K562 (cell line): ENCODE measurements around the gene NRG3. TPM values are rescaled to one million over a fixed set of nuclear protein-coding genes. Genes with fewer than 3 reads are reported as not detected.

Experiments used
- ATAC-seq: fragments of 200-7000 bp; cut with Tn5 transposase; 3 replicates; pipeline ENCODE4 v1.9.1; 2020; ENCODE audit warnings: moderate library complexity
- BruUV-seq: library from RNA; stranded (reverse); fragments of 400-500 nt; replicated peaks from 2 replicates; lab custom pipeline; 2021; lab: Mats Ljungman, UMichigan
- CTCF ChIA-PET: fragments of 300-600 bp; formaldehyde crosslinking; extraction: SDS; loops from one replicate; lab custom pipeline; 2021; ENCODE audit warnings: low intra/inter-chr PET ratio; lab: Yijun Ruan, JAX
- POLR2A ChIA-PET: fragments of 300-600, 350-650 bp; sonication (Branson Sonifier 250); formaldehyde crosslinking; extraction: SDS; loops from one replicate; lab custom pipeline; 2021; ENCODE audit warnings: antibody characterized with exemption, inconsistent platforms; lab: Yijun Ruan, JAX
- DNase-seq, 4 experiments: peaks; one replicate each; pipeline versions ENCODE4 v3.0.0 to v3.0.0-alpha.2; 2011 to 2018; ENCODE audit warnings: low spot score in 3 of 4, mixed read lengths in 3 of 4; ENCODE audit errors: extremely low read depth in 1 of 4
- FAIRE-seq: peaks from 2 replicates; lab custom pipeline; 2011; peaks lifted over from hg19 to GRCh38; lab: Jason Lieb, UNC
- H2AFZ ChIP-seq: 2 replicates; pipeline ENCODE4 v1.6.0; 2011; ENCODE audit warnings: low read depth, low read length, control low read depth, inconsistent platforms
- H3K27ac ChIP-seq: fragments of 200-600 bp; 3 replicates; pipeline ENCODE4 v1.8.0; 2011; ENCODE audit warnings: low read depth, mild to moderate bottlenecking, control low read depth, inconsistent platforms, low read length, moderate library complexity, mixed read lengths; ENCODE audit errors: extremely low read depth
- H3K27me3 ChIP-seq, 2 experiments: fragments of 300-600 bp in 1 of 2; 2 replicates in 1 of 2; 3 replicates in 1 of 2; pipeline versions ENCODE4 v1.6.0 to v1.8.0; 2011; ENCODE audit warnings: inconsistent platforms in 2 of 2, low read length in 2 of 2, mild to moderate bottlenecking in 1 of 2, mixed read lengths in 1 of 2, moderate library complexity in 1 of 2; ENCODE audit not compliant: control insufficient read depth in 2 of 2, insufficient read depth in 2 of 2
- H3K36me3 ChIP-seq: fragments of 300-600 bp; 3 replicates; pipeline ENCODE4 v1.8.0; 2011; ENCODE audit warnings: mild to moderate bottlenecking, low read length, inconsistent platforms; ENCODE audit not compliant: control insufficient read depth, insufficient read depth
- H3K4me1 ChIP-seq, 2 experiments: fragments of 200-600 bp in 1 of 2; replicated peaks in 1 of 2; 2 replicates in 1 of 2; 3 replicates in 1 of 2; pipeline versions ENCODE4 v1.5.1 to v1.8.0; 2011; ENCODE audit warnings: inconsistent platforms in 2 of 2, low read length in 2 of 2, mild to moderate bottlenecking in 1 of 2, mixed read lengths in 1 of 2, moderate library complexity in 1 of 2; ENCODE audit not compliant: control insufficient read depth in 2 of 2, insufficient read depth in 2 of 2
- H3K4me2 ChIP-seq: 2 replicates; pipeline ENCODE4 v1.6.1; 2011; ENCODE audit warnings: low read length, control low read depth, inconsistent platforms, mixed read lengths; ENCODE audit not compliant: insufficient read depth
- H3K4me3 ChIP-seq: fragments of 200-600 bp; sonication (generic), shearing (Covaris generic); 2 replicates; pipeline ENCODE4 v1.5.1; 2016; ENCODE audit warnings: control low read depth, inconsistent platforms
- H3K79me2 ChIP-seq: fragments of 200-600 bp; 3 replicates; pipeline ENCODE4 v1.8.0; 2011; ENCODE audit warnings: low read length, inconsistent platforms; ENCODE audit not compliant: control insufficient read depth, insufficient read depth
- H3K9ac ChIP-seq, 2 experiments: 2 replicates each; pipeline versions ENCODE4 v1.6.0 to v1.6.1; 2011; ENCODE audit warnings: low read depth in 2 of 2, low read length in 2 of 2, control low read depth in 1 of 2, inconsistent platforms in 1 of 2, mild to moderate bottlenecking in 1 of 2, mixed read lengths in 1 of 2; ENCODE audit not compliant: insufficient read depth in 1 of 2
- H3K9me1 ChIP-seq: one replicate; pipeline ENCODE4 v1.6.0; 2011; ENCODE audit warnings: inconsistent platforms, mild to moderate bottlenecking, low read length, moderate library complexity; ENCODE audit not compliant: control insufficient read depth, insufficient read depth
- H3K9me3 ChIP-seq: replicated peaks from 2 replicates; pipeline ENCODE4 v1.5.1; 2011; ENCODE audit warnings: low read depth, low read length, inconsistent platforms; ENCODE audit not compliant: control insufficient read depth, insufficient read depth
- H4K20me1 ChIP-seq: replicated peaks from 2 replicates; pipeline ENCODE4 v1.6.1; 2011; ENCODE audit warnings: low read length, inconsistent platforms, mixed read lengths; ENCODE audit not compliant: control insufficient read depth, insufficient read depth
- CBFB ChIP-seq: sonication (generic); formaldehyde crosslinking; IDR thresholded peaks from 2 replicates; pipeline ENCODE4 v1.4.0; 2020; ENCODE audit warnings: mild to moderate bottlenecking, missing genetic modification reagents
- CBX1 ChIP-seq: sonication (generic); IDR thresholded peaks from 2 replicates; pipeline ENCODE4 v1.6.1; 2016; ENCODE audit warnings: antibody characterized with exemption, low read depth, mild to moderate bottlenecking
- CXXC5 ChIP-seq: fragments of 250-450 bp; sonication (Bioruptor Pico); IDR thresholded peaks from 2 replicates; pipeline ENCODE4 v1.8.0; 2022; ENCODE audit warnings: inconsistent platforms, mild to moderate bottlenecking, moderate library complexity
- ETV1 ChIP-seq: fragments of 450-650 bp; conservative IDR thresholded peaks from 2 replicates; pipeline ENCODE4 v1.6.1; 2016; ENCODE audit warnings: missing genetic modification characterization, control low read depth, low read depth, missing compliant biosample characterization
- HNRNPK ChIP-seq: fragments of 200-400 bp; formaldehyde crosslinking; IDR thresholded peaks from one replicate; pipeline ENCODE4 v1.6.1; 2018; ENCODE audit warnings: mild to moderate bottlenecking, low read depth, low read length; ENCODE audit not compliant: poor library complexity, severe bottlenecking
- PHTF2 ChIP-seq: fragments of 250-450 bp; sonication (Bioruptor Pico); IDR thresholded peaks from 2 replicates; pipeline ENCODE4 v1.5.0; 2021; ENCODE audit warnings: mild to moderate bottlenecking
- SMAD4 ChIP-seq: fragments of 250-450 bp; sonication (Bioruptor Pico); conservative IDR thresholded peaks from 2 replicates; pipeline ENCODE4 v1.8.0; 2021; ENCODE audit warnings: inconsistent platforms, mild to moderate bottlenecking, moderate library complexity
- ZFPM2 ChIP-seq: fragments of 250-450 bp; sonication (Bioruptor Pico); IDR thresholded peaks from 2 replicates; pipeline ENCODE4 v1.5.1; 2022; ENCODE audit warnings: mild to moderate bottlenecking
- ZNF589 ChIP-seq: fragments of 200-800 bp; sonication (Bioruptor generic); IDR thresholded peaks from 2 replicates; pipeline ENCODE4 v1.6.1; 2016; ENCODE audit warnings: low read depth, missing genetic modification characterization, missing compliant biosample characterization
- ZNF639 ChIP-seq, 2 experiments: fragments of 200-800 bp in 1 of 2; sonication (Bioruptor generic) in 1 of 2; sonication (generic) in 1 of 2; formaldehyde crosslinking in 1 of 2; IDR thresholded peaks in 1 of 2; conservative IDR thresholded peaks in 1 of 2; 2 replicates each; pipeline versions ENCODE4 v1.5.0 to v1.6.1; 2016 to 2020; ENCODE audit warnings: missing compliant biosample characterization in 1 of 2, missing genetic modification characterization in 1 of 2, missing genetic modification reagents in 1 of 2
- ZNF668 ChIP-seq: fragments of 250-450 bp; sonication (Bioruptor Pico); IDR thresholded peaks from 2 replicates; pipeline ENCODE4 v1.8.0; 2022; ENCODE audit warnings: mild to moderate bottlenecking, inconsistent platforms
- WGBS: fragments of 100-300 bp; shearing (Covaris generic); methylation state at CpG from one replicate; pipeline ENCODE4 v1.1.6; 2016; ENCODE audit warnings: low coverage, mixed read lengths; ENCODE audit not compliant: insufficient coverage; ENCODE audit errors: missing lambda C conversion rate; 5-methylcytosine and 5-hydroxymethylcytosine counted together
- in situ Hi-C: fragments of 300-500 bp; cut with MboI; formaldehyde crosslinking; loops from 4 replicates; pipeline ENCODE4 v1.15.0; 2018; ENCODE audit warnings: inconsistent platforms, mixed read lengths
- intact Hi-C: fragments of 100-400 bp; cut with micrococcal nuclease; formaldehyde crosslinking; loops from 2 replicates; pipeline ENCODE4 v1.14.2; 2022
- polyA plus RNA-seq, 8 experiments: library from polyadenylated mRNA; depleted of rRNA in 4 of 8; stranded (reverse) in 5 of 8; unstranded in 3 of 8; fragments of >200 nt; fragmentation: Nextera tagmentation in 2 of 8; fragmentation: Illumina TruSeq in 1 of 8; extraction: Ambion mirVana in 2 of 8; extraction: Trizol in 1 of 8; gene quantifications; 2 replicates each; pipeline versions ENCODE4 v1.2.1 to v1.2.3, GENCODE V29; 2011 to 2014; ENCODE audit warnings: inconsistent platforms in 1 of 8, missing spikeins in 1 of 8
- total RNA-seq, 7 experiments: library from RNA; depleted of rRNA in 6 of 7; stranded (reverse); fragments of >200 nt in 6 of 7; fragmentation: Illumina TruSeq in 2 of 7; extraction: Trizol in 2 of 7; gene quantifications; 2 replicates each; pipeline versions ENCODE4 v1.2.1 to v1.2.3, GENCODE V29; 2011 to 2021; ENCODE audit warnings: low replicate concordance in 1 of 7
- TF ChIP-seq, protein P1 (sequence below): fragments of 250-450 bp; sonication (Bioruptor Pico); IDR thresholded peaks from 2 replicates; pipeline ENCODE4 v1.4.0; 2020; ENCODE audit warnings: mild to moderate bottlenecking

The NRG3 gene
- total and polyA plus RNA-seq, 9 of the 15 experiments (the other 6 are each of a cell fraction or from before 2014, with no cell fraction given): not detected

DNA sequence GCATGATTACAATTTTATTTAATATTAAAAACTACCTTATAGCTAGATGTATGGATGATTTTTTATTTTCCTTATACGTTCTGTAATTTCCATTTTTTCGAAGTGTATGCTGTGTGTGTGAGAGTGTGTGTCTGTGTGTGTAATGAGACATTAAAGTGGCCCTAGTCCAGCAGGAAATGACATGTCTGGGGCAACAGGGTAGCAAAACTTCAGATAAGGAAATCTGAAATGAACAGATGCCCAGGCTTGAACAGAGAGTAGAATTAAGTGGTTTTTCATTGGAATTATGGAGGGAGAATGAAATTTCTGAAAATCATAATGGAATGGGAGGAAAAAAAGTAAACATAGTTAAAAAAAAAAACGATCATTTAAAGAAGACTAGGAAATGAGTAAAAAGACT lies 200.6 kb downstream of the NRG3 start (continued):
- TF ChIP-seq HNRNPK: no peak
- TF ChIP-seq ETV1 (tag): no peak

- CTCF ChIA-PET: no interaction called here
- no peak overlapping the region for H2AFZ ChIP-seq
- H3K9ac ChIP-seq: no peak overlapping the region
- WGBS: 2% methylated on average over 2 of the region's 2 CpGs
- TF ChIP-seq ZNF589 (CRISPR knock-in tag) (no peak), CBX1 (no peak)
- H3K4me1 ChIP-seq: no peaks in the 10 kb centered on the region
- H3K27me3 ChIP-seq: no peaks in the 10 kb centered on the region
- H3K79me2 ChIP-seq: no peaks in the 10 kb centered on the region
- no peak overlapping the region for H3K4me3 ChIP-seq
- H3K36me3 ChIP-seq: no peaks in the 10 kb centered on the region
- intact Hi-C loops: no loop called here
- DNase-seq (no peak), FAIRE-seq (no peak), ATAC-seq (no peak)
- no peaks in the 10 kb centered on the region for H4K20me1 ChIP-seq
- no peak overlapping the region for H3K27ac ChIP-seq
- peaks cover 3% of the 10 kb centered on the region for H3K9me3 ChIP-seq
- H3K4me2 ChIP-seq: no peak overlapping the region
- in situ Hi-C loops: no loop called here
- POLR2A ChIA-PET: no interaction called here
- no peaks in the 10 kb centered on the region for H3K9me1 ChIP-seq
- BruUV-seq: no TSS peak
Observed at GRCh38 chr10:82084496-82084895, 209.5 kb downstream of the NRG3 start.

GRCh38 chr10:82084904-82085303 lies 209.9 kb downstream of the NRG3 start:
- no peaks in the 10 kb centered on the region for H3K4me1 ChIP-seq
- ATAC-seq (no peak), DNase-seq (no peak), FAIRE-seq (no peak)
- no peak overlapping the region for H2AFZ ChIP-seq
- WGBS: 0% methylated on average over 7 of the region's 7 CpGs
- in situ Hi-C loops: no loop called here
- H3K9me3 ChIP-seq: peaks cover 3% of the 10 kb centered on the region
- ChIA-PET CTCF (no interaction called here), POLR2A (no interaction called here)
- no peaks in the 10 kb centered on the region for H3K27me3 ChIP-seq
- no peak overlapping the region for H3K4me2 ChIP-seq
- no TSS peak for BruUV-seq
- no peaks in the 10 kb centered on the region for H3K79me2 ChIP-seq
- no peak overlapping the region for H3K4me3 ChIP-seq
- H3K36me3 ChIP-seq: no peaks in the 10 kb centered on the region
- no peak overlapping the region for H3K27ac ChIP-seq
- no peaks in the 10 kb centered on the region for H3K9me1 ChIP-seq
- H3K9ac ChIP-seq: no peak overlapping the region
- intact Hi-C loops: no loop called here
- H4K20me1 ChIP-seq: no peaks in the 10 kb centered on the region
- TF ChIP-seq SMAD4 (no peak), CXXC5 (CRISPR knock-in tag) (no peak), ZNF668 (CRISPR knock-in tag) (no peak), ZFPM2 (CRISPR knock-in tag) (no peak), CBFB (CRISPR knock-in tag) (no peak), PHTF2 (CRISPR knock-in tag) (no peak), ZNF639 (CRISPR knock-in tag; conservative IDR thresholded peaks at IDR 0.05 in 1 of 2, IDR thresholded peaks at IDR 0.05 in 1 of 2) (no peak)
- TF ChIP-seq, protein P1, sequence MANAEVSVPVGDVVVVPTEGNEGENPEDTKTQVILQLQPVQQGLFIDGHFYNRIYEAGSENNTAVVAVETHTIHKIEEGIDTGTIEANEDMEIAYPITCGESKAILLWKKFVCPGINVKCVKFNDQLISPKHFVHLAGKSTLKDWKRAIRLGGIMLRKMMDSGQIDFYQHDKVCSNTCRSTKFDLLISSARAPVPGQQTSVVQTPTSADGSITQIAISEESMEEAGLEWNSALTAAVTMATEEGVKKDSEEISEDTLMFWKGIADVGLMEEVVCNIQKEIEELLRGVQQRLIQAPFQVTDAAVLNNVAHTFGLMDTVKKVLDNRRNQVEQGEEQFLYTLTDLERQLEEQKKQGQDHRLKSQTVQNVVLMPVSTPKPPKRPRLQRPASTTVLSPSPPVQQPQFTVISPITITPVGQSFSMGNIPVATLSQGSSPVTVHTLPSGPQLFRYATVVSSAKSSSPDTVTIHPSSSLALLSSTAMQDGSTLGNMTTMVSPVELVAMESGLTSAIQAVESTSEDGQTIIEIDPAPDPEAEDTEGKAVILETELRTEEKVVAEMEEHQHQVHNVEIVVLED (CRISPR knock-in tag): no peak
